ENCODE data around the gene TAF1D.

Gene TAF1D

GRCh38 chr11:93738647-93739081 is 2.6 kb downstream of the TAF1D start:
- Histone ChIP-seq H3K27me3 (ENCODE audit: control insufficient read depth in 5 of 5, insufficient read depth in 4 of 5, low read length in 5 of 5) (no peaks in the 10 kb centered on the region), H3K4me1 (ENCODE audit: control insufficient read depth in 5 of 5, insufficient read depth in 5 of 5, low read length in 5 of 5) (peaks cover 0 to 48% (median 32%) of the 10 kb centered on the region in 5 donors), H3K27ac (ENCODE audit: low read depth, low read length) (peak overlapping the region; percentile 100), H3K9ac (ENCODE audit: low read length in 5 of 5) (peak overlapping the region in 1 of 5 donors; percentile 6), H3K4me3 (ENCODE audit: low read depth in 1 of 5, low read length in 5 of 5) (peak overlapping the region in 3 of 5 donors; percentile 4 to 53 (median 6)), H3K9me3 (ENCODE audit: control insufficient read depth in 5 of 5, low read length in 5 of 5) (no peaks in the 10 kb centered on the region), H3K36me3 (ENCODE audit: control insufficient read depth in 5 of 5, insufficient read depth in 5 of 5, low read length in 5 of 5) (peaks cover 38 to 56% (median 47%) of the 10 kb centered on the region in 5 donors)

- Histone ChIP-seq H3K4me3 (ENCODE audit: low read depth in 1 of 5, low read length in 5 of 5) (peak overlapping the region in 1 of 5 donors; percentile 4), H3K36me3 (ENCODE audit: control insufficient read depth in 5 of 5, insufficient read depth in 5 of 5, low read length in 5 of 5) (peaks cover 38 to 61% (median 49%) of the 10 kb centered on the region in 5 donors), H3K27ac (ENCODE audit: low read depth, low read length) (peak overlapping the region; percentile 100), H3K9ac (ENCODE audit: low read length in 5 of 5) (peak overlapping the region in 2 of 5 donors; percentile 32 to 35), H3K4me1 (ENCODE audit: control insufficient read depth in 5 of 5, insufficient read depth in 5 of 5, low read length in 5 of 5) (peaks cover 0 to 50% (median 32%) of the 10 kb centered on the region in 5 donors), H3K9me3 (ENCODE audit: control insufficient read depth in 5 of 5, low read length in 5 of 5) (no peaks in the 10 kb centered on the region), H3K27me3 (ENCODE audit: control insufficient read depth in 5 of 5, insufficient read depth in 4 of 5, low read length in 5 of 5) (no peaks in the 10 kb centered on the region)
Measured at GRCh38 chr11:93737904-93738612, 3.2 kb downstream of the TAF1D start.

- Histone ChIP-seq H3K9ac (ENCODE audit: low read length in 5 of 5) (no peak overlapping the region), H3K4me3 (ENCODE audit: low read depth in 1 of 5, low read length in 5 of 5) (no peak overlapping the region), H3K27me3 (ENCODE audit: control insufficient read depth in 5 of 5, insufficient read depth in 4 of 5, low read length in 5 of 5) (no peaks in the 10 kb centered on the region), H3K27ac (ENCODE audit: low read depth, low read length) (peak overlapping the region; percentile 100), H3K36me3 (ENCODE audit: control insufficient read depth in 5 of 5, insufficient read depth in 5 of 5, low read length in 5 of 5) (peaks cover 55 to 80% (median 67%) of the 10 kb centered on the region in 5 donors), H3K9me3 (ENCODE audit: control insufficient read depth in 5 of 5, low read length in 5 of 5) (no peaks in the 10 kb centered on the region), H3K4me1 (ENCODE audit: control insufficient read depth in 5 of 5, insufficient read depth in 5 of 5, low read length in 5 of 5) (peaks cover 0 to 40% (median 22%) of the 10 kb centered on the region in 5 donors)
Measured at GRCh38 chr11:93736129-93736528, 5.2 kb downstream of the TAF1D start.

GRCh38 chr11:93735627-93736026 is 5.7 kb downstream of the TAF1D start:
- H3K9ac ChIP-seq (ENCODE audit: low read length in 5 of 5), result no peak overlapping the region
- peaks cover 0 to 40% (median 22%) of the 10 kb centered on the region in 5 donors for H3K4me1 ChIP-seq (ENCODE audit: control insufficient read depth in 5 of 5, insufficient read depth in 5 of 5, low read length in 5 of 5)
- H3K4me3 ChIP-seq (ENCODE audit: low read depth in 1 of 5, low read length in 5 of 5), result no peak overlapping the region
- H3K36me3 ChIP-seq (ENCODE audit: control insufficient read depth in 5 of 5, insufficient read depth in 5 of 5, low read length in 5 of 5), result peaks cover 60 to 85% (median 72%) of the 10 kb centered on the region in 5 donors
- H3K9me3 ChIP-seq (ENCODE audit: control insufficient read depth in 5 of 5, low read length in 5 of 5), result no peaks in the 10 kb centered on the region
- H3K27ac ChIP-seq (ENCODE audit: low read depth, low read length), result peak overlapping the region; percentile 100
- no peaks in the 10 kb centered on the region for H3K27me3 ChIP-seq (ENCODE audit: control insufficient read depth in 5 of 5, insufficient read depth in 4 of 5, low read length in 5 of 5)

- H3K4me3 ChIP-seq (ENCODE audit: low read depth in 1 of 5, low read length in 5 of 5), result no peak overlapping the region
- peaks cover 0 to 31% (median 13%) of the 10 kb centered on the region in 5 donors for H3K4me1 ChIP-seq (ENCODE audit: control insufficient read depth in 5 of 5, insufficient read depth in 5 of 5, low read length in 5 of 5)
- no peak overlapping the region for H3K9ac ChIP-seq (ENCODE audit: low read length in 5 of 5)
- H3K27ac ChIP-seq (ENCODE audit: low read depth, low read length), result peak overlapping the region; percentile 8
- H3K36me3 ChIP-seq (ENCODE audit: control insufficient read depth in 5 of 5, insufficient read depth in 5 of 5, low read length in 5 of 5), result peaks cover 70 to 95% (median 82%) of the 10 kb centered on the region in 5 donors
- H3K27me3 ChIP-seq (ENCODE audit: control insufficient read depth in 5 of 5, insufficient read depth in 4 of 5, low read length in 5 of 5), result no peaks in the 10 kb centered on the region
- H3K9me3 ChIP-seq (ENCODE audit: control insufficient read depth in 5 of 5, low read length in 5 of 5), result no peaks in the 10 kb centered on the region
Measured at GRCh38 chr11:93734427-93735222, 6.7 kb downstream of the TAF1D start.

- no peaks in the 10 kb centered on the region for H3K27me3 ChIP-seq (ENCODE audit: control insufficient read depth in 5 of 5, insufficient read depth in 4 of 5, low read length in 5 of 5)
- H3K27ac ChIP-seq (ENCODE audit: low read depth, low read length), result no peak overlapping the region
- no peak overlapping the region for H3K4me3 ChIP-seq (ENCODE audit: low read depth in 1 of 5, low read length in 5 of 5)
- H3K9me3 ChIP-seq (ENCODE audit: control insufficient read depth in 5 of 5, low read length in 5 of 5), result no peaks in the 10 kb centered on the region
- peaks cover 80 to 100% (median 93%) of the 10 kb centered on the region in 5 donors for H3K36me3 ChIP-seq (ENCODE audit: control insufficient read depth in 5 of 5, insufficient read depth in 5 of 5, low read length in 5 of 5)
- H3K4me1 ChIP-seq (ENCODE audit: control insufficient read depth in 5 of 5, insufficient read depth in 5 of 5, low read length in 5 of 5), result peaks cover 0 to 20% (median 1%) of the 10 kb centered on the region in 5 donors
- no peak overlapping the region for H3K9ac ChIP-seq (ENCODE audit: low read length in 5 of 5)
Measured at GRCh38 chr11:93733474-93733873, 7.8 kb downstream of the TAF1D start.

- Histone ChIP-seq H3K4me1 (ENCODE audit: control insufficient read depth in 5 of 5, insufficient read depth in 5 of 5, low read length in 5 of 5) (peaks cover 0 to 12% (median 0%) of the 10 kb centered on the region in 5 donors), H3K27ac (ENCODE audit: low read depth, low read length) (no peak overlapping the region), H3K4me3 (ENCODE audit: low read depth in 1 of 5, low read length in 5 of 5) (no peak overlapping the region), H3K36me3 (ENCODE audit: control insufficient read depth in 5 of 5, insufficient read depth in 5 of 5, low read length in 5 of 5) (peaks cover 79 to 99% (median 92%) of the 10 kb centered on the region in 5 donors), H3K9ac (ENCODE audit: low read length in 5 of 5) (no peak overlapping the region), H3K9me3 (ENCODE audit: control insufficient read depth in 5 of 5, low read length in 5 of 5) (no peaks in the 10 kb centered on the region), H3K27me3 (ENCODE audit: control insufficient read depth in 5 of 5, insufficient read depth in 4 of 5, low read length in 5 of 5) (no peaks in the 10 kb centered on the region)
Measured at GRCh38 chr11:93732237-93732892, 8.9 kb downstream of the TAF1D start.

- H3K27me3 ChIP-seq (ENCODE audit: control insufficient read depth in 5 of 5, insufficient read depth in 4 of 5, low read length in 5 of 5), result no peaks in the 10 kb centered on the region
- peaks cover 0 to 9% (median 0%) of the 10 kb centered on the region in 5 donors for H3K4me1 ChIP-seq (ENCODE audit: control insufficient read depth in 5 of 5, insufficient read depth in 5 of 5, low read length in 5 of 5)
- no peak overlapping the region for H3K27ac ChIP-seq (ENCODE audit: low read depth, low read length)
- H3K4me3 ChIP-seq (ENCODE audit: low read depth in 1 of 5, low read length in 5 of 5), result no peak overlapping the region
- H3K9me3 ChIP-seq (ENCODE audit: control insufficient read depth in 5 of 5, low read length in 5 of 5), result no peaks in the 10 kb centered on the region
- H3K36me3 ChIP-seq (ENCODE audit: control insufficient read depth in 5 of 5, insufficient read depth in 5 of 5, low read length in 5 of 5), result peaks cover 68 to 95% (median 83%) of the 10 kb centered on the region in 5 donors
- H3K9ac ChIP-seq (ENCODE audit: low read length in 5 of 5), result no peak overlapping the region
Measured at GRCh38 chr11:93730108-93731107, 10.9 kb downstream of the TAF1D start.

GRCh38 chr11:93729129-93729616 is 12.1 kb downstream of the TAF1D start:
- no peak overlapping the region for H3K27ac ChIP-seq (ENCODE audit: low read depth, low read length)
- H3K4me1 ChIP-seq (ENCODE audit: control insufficient read depth in 5 of 5, insufficient read depth in 5 of 5, low read length in 5 of 5), result peaks cover 0 to 5% (median 0%) of the 10 kb centered on the region in 5 donors
- no peak overlapping the region for H3K4me3 ChIP-seq (ENCODE audit: low read depth in 1 of 5, low read length in 5 of 5)
- no peaks in the 10 kb centered on the region for H3K9me3 ChIP-seq (ENCODE audit: control insufficient read depth in 5 of 5, low read length in 5 of 5)
- H3K27me3 ChIP-seq (ENCODE audit: control insufficient read depth in 5 of 5, insufficient read depth in 4 of 5, low read length in 5 of 5), result no peaks in the 10 kb centered on the region
- H3K36me3 ChIP-seq (ENCODE audit: control insufficient read depth in 5 of 5, insufficient read depth in 5 of 5, low read length in 5 of 5), result peaks cover 61 to 87% (median 71%) of the 10 kb centered on the region in 5 donors
- no peak overlapping the region for H3K9ac ChIP-seq (ENCODE audit: low read length in 5 of 5)

Data from subcutaneous abdominal adipose tissue (tissue), 5 donors.